Measurements from ENCODE around the gene NLRC5. TPM values are rescaled to one million over a fixed set of nuclear protein-coding genes. Genes with fewer than 3 reads are reported as not detected.

Gene NLRC5
- total and polyA plus RNA-seq, 2 donors (not counting 3 experiments of a cell fraction or from before 2014, with no cell fraction given), result 7.4 to 26.3 TPM

- DNase-seq (ENCODE audit: low read depth, low spot score) (no peak), FAIRE-seq (no peak)
- H3K79me2 ChIP-seq (ENCODE audit: control insufficient read depth, insufficient read depth, low read length), result no peaks in the 10 kb centered on the region
- no peaks in the 10 kb centered on the region for H3K4me1 ChIP-seq (ENCODE audit: control insufficient read depth, extremely low read depth, insufficient read depth, low read length)
- no peak overlapping the region for H2AFZ ChIP-seq (ENCODE audit: low read depth, low read length)
- no peaks in the 10 kb centered on the region for H3K27me3 ChIP-seq (ENCODE audit: control insufficient read depth in 2 of 2, insufficient read depth in 2 of 2, low read length in 2 of 2)
- no TSS peak for BruUV-seq (replicated peaks)
- intact Hi-C loops (cut with micrococcal nuclease), result no loop called here
- no peak overlapping the region for H3K9ac ChIP-seq (replicated peaks; ENCODE audit: extremely low read depth, insufficient read depth, low read length)
- dilution Hi-C loops (cut with MboI; ENCODE audit: extremely low pct_ligation_motif_present, low sequenced_read_pairs), result no loop called here
- TF ChIP-seq POLR2A (IDR thresholded peaks at IDR 0.05; ENCODE audit: low read depth, low read length), result no peak
- no peak for TF ChIP-seq FOS (IDR thresholded peaks at IDR 0.05; ENCODE audit: borderline replicate concordance, insufficient read depth, low read length)
- ChIA-PET POLR2A (no interaction called here), CTCF (interaction anchor here (0.6 to 1.7 kb wide), 6 partner anchors 9 to 32 kb away, joined by 3 to 5 read pairs (median 4); partner anchors contain the start of gene NLRC5)
- H4K20me1 ChIP-seq (replicated peaks; ENCODE audit: control insufficient read depth, extremely low read depth, insufficient read depth, low read length), result no peaks in the 10 kb centered on the region
- no peak overlapping the region for H3K4me2 ChIP-seq (ENCODE audit: insufficient read depth, low read length)
- H3K9me1 ChIP-seq (replicated peaks; ENCODE audit: control insufficient read depth, extremely low read depth, insufficient read depth, low read length), result no peaks in the 10 kb centered on the region
- no peak overlapping the region for H3K4me3 ChIP-seq (replicated peaks in 1 of 3; ENCODE audit: insufficient read depth in 1 of 3, low read depth in 1 of 3, low read length in 3 of 3)
- H3K27ac ChIP-seq (ENCODE audit: insufficient read depth, low read depth, low read length), result no peak overlapping the region
- H3K36me3 ChIP-seq (ENCODE audit: control insufficient read depth in 2 of 2, extremely low read depth in 1 of 2, insufficient read depth in 2 of 2, low read length in 2 of 2), result no peaks in the 10 kb centered on the region
- H3K9me3 ChIP-seq (replicated peaks; ENCODE audit: control insufficient read depth, insufficient read depth, low read length), result no peaks in the 10 kb centered on the region
These were observed 12.1 kb upstream of the NLRC5 start for GRCh38 chr16:56977216-56977615.

GRCh38 chr16:56977823-56978430 is 11.4 kb upstream of the NLRC5 start:
- H3K4me1 ChIP-seq (ENCODE audit: control insufficient read depth, extremely low read depth, insufficient read depth, low read length), result no peaks in the 10 kb centered on the region
- no peak overlapping the region for H3K4me2 ChIP-seq (ENCODE audit: insufficient read depth, low read length)
- no peaks in the 10 kb centered on the region for H4K20me1 ChIP-seq (replicated peaks; ENCODE audit: control insufficient read depth, extremely low read depth, insufficient read depth, low read length)
- no TSS peak for BruUV-seq (replicated peaks)
- no peaks in the 10 kb centered on the region for H3K9me3 ChIP-seq (replicated peaks; ENCODE audit: control insufficient read depth, insufficient read depth, low read length)
- H2AFZ ChIP-seq (ENCODE audit: low read depth, low read length), result no peak overlapping the region
- FAIRE-seq, result no peak
- POLR2A ChIA-PET, result no interaction called here
- no peaks in the 10 kb centered on the region for H3K79me2 ChIP-seq (ENCODE audit: control insufficient read depth, insufficient read depth, low read length)
- intact Hi-C loops (cut with micrococcal nuclease) (no loop called here), dilution Hi-C loops (cut with MboI; ENCODE audit: extremely low pct_ligation_motif_present, low sequenced_read_pairs) (no loop called here)
- no peak for TF ChIP-seq CTCF (IDR thresholded peaks at IDR 0.05; ENCODE audit: extremely low read depth in 1 of 2, insufficient read depth in 1 of 2, low read depth in 1 of 2, low read length in 2 of 2)
- no peak for TF ChIP-seq MYC (IDR thresholded peaks at IDR 0.05; ENCODE audit: low read depth, low read length)
- no peak for TF ChIP-seq POLR2AphosphoS5 (IDR thresholded peaks at IDR 0.05; ENCODE audit: insufficient read depth, low read depth, low read length)
- no peak for TF ChIP-seq GATA2 (IDR thresholded peaks at IDR 0.05; ENCODE audit: insufficient read depth, insufficient read length, low read depth, low read length)
- TF ChIP-seq MAX (IDR thresholded peaks at IDR 0.05; ENCODE audit: insufficient read depth, insufficient read length), result no peak
- no peak for TF ChIP-seq EZH2 (IDR thresholded peaks at IDR 0.05; ENCODE audit: borderline replicate concordance, low read depth, low read length, severe bottlenecking)
- H3K9ac ChIP-seq (replicated peaks; ENCODE audit: extremely low read depth, insufficient read depth, low read length), result no peak overlapping the region
- H3K36me3 ChIP-seq (ENCODE audit: control insufficient read depth in 2 of 2, extremely low read depth in 1 of 2, insufficient read depth in 2 of 2, low read length in 2 of 2), result no peaks in the 10 kb centered on the region
- CTCF ChIA-PET, result interaction anchor here (0.6 to 1.7 kb wide), 4 partner anchors 8 to 115 kb away, joined by 3 to 5 read pairs (median 3); no protein-coding TSS in a partner anchor
- DNase-seq (ENCODE audit: low read depth, low spot score), result no peak
- H3K4me3 ChIP-seq (replicated peaks in 1 of 3; ENCODE audit: insufficient read depth in 1 of 3, low read depth in 1 of 3, low read length in 3 of 3), result no peak overlapping the region
- no peaks in the 10 kb centered on the region for H3K27me3 ChIP-seq (ENCODE audit: control insufficient read depth in 2 of 2, insufficient read depth in 2 of 2, low read length in 2 of 2)
- H3K27ac ChIP-seq (ENCODE audit: insufficient read depth, low read depth, low read length), result no peak overlapping the region
- no peaks in the 10 kb centered on the region for H3K9me1 ChIP-seq (replicated peaks; ENCODE audit: control insufficient read depth, extremely low read depth, insufficient read depth, low read length)

Data from endothelial cell of umbilical vein (primary cell).